Brain microvascular endothelial cell (primary cell): ENCODE measurements around the gene DDB1.

Experiments
- DNase-seq: peaks from one replicate; pipeline ENCODE4 v3.0.0-alpha.2; 2020
- H3K27ac ChIP-seq: fragments of 250-450 bp; sonication (Bioruptor Pico); 2 replicates; pipeline ENCODE4 v1.5.1; 2020; ENCODE audit warnings: mild to moderate bottlenecking, moderate library complexity
- H3K27me3 ChIP-seq: fragments of 250-450 bp; sonication (Bioruptor Pico); replicated peaks from 2 replicates; pipeline ENCODE4 v1.5.1; 2020; ENCODE audit warnings: mild to moderate bottlenecking
- H3K36me3 ChIP-seq: fragments of 250-450 bp; sonication (Bioruptor Pico); replicated peaks from 2 replicates; pipeline ENCODE4 v1.5.1; 2020; ENCODE audit warnings: mild to moderate bottlenecking
- H3K4me3 ChIP-seq: 2 replicates; pipeline ENCODE4 v1.5.1; 2011; ENCODE audit warnings: low read depth, mild to moderate bottlenecking, control low read depth, low read length, moderate library complexity
- in situ Hi-C: cut with HindIII; loops from 2 replicates; pipeline ENCODE4 v1.10.0; 2017; ENCODE audit warnings: low sequenced_read_pairs, low pct_ligation_motif_present
- TF ChIP-seq, protein P1 (sequence below): IDR thresholded peaks from 2 replicates; pipeline ENCODE4 v1.5.1; 2011; ENCODE audit warnings: low read depth, mild to moderate bottlenecking, moderate library complexity, low read length, control low read depth, inconsistent platforms; ENCODE audit errors: missing control alignments

The DDB1 gene

DNA sequence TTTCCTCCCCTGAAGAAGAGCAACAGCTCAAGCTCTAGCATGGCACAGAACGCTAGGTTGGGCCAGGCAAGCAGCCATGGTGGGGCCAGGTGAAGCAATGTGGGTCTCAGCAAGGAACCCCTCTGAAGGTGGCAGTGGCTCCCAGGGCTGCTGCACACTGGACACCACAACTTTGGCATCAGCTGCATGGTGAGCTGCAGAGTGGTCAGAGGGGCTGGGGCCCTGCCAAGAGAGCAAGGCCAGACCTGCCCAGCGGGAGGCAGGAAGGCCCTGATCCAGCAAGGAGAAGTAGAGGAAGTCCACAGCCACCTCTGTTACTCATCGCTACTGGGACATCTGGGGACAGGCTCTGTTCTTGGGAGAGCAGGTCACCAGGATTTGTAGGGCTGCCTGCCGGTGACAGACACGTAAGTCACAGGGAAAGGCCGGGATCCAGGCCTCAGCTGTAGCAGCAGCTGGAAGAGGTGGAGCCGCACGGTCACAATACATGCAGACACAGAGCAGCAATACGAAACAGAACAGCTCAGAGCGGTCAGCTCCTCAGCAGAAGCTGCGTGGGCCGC is 16.4 kb upstream of the DDB1 start:
- no peak for DNase-seq
- in situ Hi-C loops, result no loop called here
- no peak overlapping the region for H3K27ac ChIP-seq
- H3K27me3 ChIP-seq, result no peaks in the 10 kb centered on the region
- H3K4me3 ChIP-seq, result no peak overlapping the region
- peaks cover 37% of the 10 kb centered on the region for H3K36me3 ChIP-seq
- TF ChIP-seq, protein P1, sequence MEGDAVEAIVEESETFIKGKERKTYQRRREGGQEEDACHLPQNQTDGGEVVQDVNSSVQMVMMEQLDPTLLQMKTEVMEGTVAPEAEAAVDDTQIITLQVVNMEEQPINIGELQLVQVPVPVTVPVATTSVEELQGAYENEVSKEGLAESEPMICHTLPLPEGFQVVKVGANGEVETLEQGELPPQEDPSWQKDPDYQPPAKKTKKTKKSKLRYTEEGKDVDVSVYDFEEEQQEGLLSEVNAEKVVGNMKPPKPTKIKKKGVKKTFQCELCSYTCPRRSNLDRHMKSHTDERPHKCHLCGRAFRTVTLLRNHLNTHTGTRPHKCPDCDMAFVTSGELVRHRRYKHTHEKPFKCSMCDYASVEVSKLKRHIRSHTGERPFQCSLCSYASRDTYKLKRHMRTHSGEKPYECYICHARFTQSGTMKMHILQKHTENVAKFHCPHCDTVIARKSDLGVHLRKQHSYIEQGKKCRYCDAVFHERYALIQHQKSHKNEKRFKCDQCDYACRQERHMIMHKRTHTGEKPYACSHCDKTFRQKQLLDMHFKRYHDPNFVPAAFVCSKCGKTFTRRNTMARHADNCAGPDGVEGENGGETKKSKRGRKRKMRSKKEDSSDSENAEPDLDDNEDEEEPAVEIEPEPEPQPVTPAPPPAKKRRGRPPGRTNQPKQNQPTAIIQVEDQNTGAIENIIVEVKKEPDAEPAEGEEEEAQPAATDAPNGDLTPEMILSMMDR, result no peak

DNA sequence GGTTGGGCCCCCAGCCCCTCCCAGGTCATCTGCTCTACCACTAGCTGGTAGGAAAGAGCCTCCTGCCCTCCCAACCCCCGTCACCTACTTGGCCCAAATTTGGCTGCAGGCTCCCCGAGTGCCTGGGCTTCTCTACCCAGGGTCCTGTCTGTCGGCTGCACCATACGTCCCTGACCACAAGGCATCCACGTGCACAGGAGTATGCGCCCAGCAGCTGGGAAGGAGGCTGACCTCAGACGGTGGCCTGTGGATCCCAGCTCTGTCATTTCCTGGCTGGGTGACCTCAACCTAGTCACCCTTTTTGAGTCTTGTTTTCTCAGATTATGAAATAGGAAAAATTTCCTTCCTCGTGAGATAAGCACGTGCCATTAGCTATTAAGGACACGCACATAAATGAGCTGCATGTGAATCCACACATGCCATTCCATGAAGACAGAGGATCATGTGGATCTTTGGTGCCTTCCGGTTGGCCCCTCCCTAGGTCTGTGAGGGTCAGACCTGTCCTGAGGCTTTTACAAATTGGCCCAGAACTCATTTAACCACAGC is 15.1 kb upstream of the DDB1 start:
- in situ Hi-C loops, result no loop called here
- no peaks in the 10 kb centered on the region for H3K27me3 ChIP-seq
- TF ChIP-seq, protein P1, result no peak
- no peak overlapping the region for H3K4me3 ChIP-seq
- H3K27ac ChIP-seq, result no peak overlapping the region
- peaks cover 32% of the 10 kb centered on the region for H3K36me3 ChIP-seq
- DNase-seq, result peak; percentile 31

DNA sequence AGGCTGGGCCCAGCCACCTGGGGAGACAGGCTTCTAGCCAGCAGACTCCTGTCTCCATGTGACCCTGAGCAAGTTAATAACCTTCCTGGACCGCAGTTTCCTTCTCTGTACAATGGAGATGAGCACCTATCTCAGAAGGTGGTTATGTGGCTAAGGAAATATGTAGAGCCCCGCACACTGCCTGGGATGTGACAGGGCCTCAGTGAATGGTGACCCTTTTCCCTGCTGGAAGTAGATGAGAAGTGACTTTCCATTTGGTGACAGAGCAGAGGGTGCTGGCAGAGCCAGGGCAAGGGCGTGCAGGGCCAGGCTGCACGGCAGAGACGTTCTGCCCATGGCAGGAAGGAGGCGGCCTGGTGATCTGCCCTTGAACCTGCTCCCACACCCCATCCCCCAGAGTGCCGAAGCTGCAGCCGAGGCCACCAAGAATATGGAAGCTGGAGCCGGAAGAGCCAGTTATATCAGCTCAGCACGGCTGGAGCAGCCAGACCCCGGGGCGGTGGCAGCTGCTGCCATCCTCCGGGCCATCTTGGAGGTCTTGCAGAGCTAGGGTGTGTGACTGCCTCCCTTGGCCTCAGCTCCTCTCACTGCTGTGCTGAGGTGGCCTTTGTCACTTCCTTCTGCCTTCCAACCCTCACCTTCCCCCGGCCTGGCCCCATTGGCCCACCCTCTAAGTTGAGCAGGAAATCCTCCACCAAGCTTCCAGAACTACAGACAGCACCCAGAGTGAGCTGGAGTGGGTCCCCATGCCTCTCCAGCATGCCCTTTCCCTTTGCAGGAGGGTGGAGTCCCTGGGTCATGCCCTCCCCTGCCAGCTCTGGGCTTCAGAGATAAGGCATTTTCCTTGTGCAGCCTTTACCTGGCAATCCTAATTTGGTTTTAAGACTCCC is 13.3 kb upstream of the DDB1 start:
- DNase-seq, result no peak

DNA sequence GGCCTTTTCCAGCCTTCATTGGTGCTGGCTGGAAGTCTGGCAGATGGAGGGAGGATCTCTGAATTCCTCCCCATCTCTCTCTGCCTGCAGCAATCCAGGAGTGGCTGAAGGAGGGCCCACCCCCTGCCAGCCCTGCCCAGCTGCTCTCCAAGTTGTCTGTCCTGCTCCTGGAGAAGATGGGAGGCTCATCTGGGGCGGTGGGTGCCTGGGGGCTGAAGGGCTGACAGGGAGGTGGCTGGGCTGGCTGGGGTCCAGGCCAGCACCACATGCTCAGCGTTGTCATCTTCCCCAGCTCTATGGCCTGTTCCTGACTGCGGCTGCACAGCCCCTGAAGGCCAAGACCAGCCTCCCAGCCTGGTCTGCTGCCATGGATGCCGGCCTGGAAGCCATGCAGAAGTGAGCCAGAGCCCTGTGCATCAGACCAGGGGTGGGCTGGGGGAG is 12.3 kb upstream of the DDB1 start:
- H3K4me3 ChIP-seq, result no peak overlapping the region
- TF ChIP-seq, protein P1, result no peak
- no peak overlapping the region for H3K27ac ChIP-seq

More for the DNA sequence above, 13.3 kb upstream of the DDB1 start:
- H3K4me3 ChIP-seq, result no peak overlapping the region
- in situ Hi-C loops, result no loop called here
- no peak overlapping the region for H3K27ac ChIP-seq
- TF ChIP-seq, protein P1, result no peak
- no peaks in the 10 kb centered on the region for H3K27me3 ChIP-seq
- peaks cover 20% of the 10 kb centered on the region for H3K36me3 ChIP-seq

DNA sequence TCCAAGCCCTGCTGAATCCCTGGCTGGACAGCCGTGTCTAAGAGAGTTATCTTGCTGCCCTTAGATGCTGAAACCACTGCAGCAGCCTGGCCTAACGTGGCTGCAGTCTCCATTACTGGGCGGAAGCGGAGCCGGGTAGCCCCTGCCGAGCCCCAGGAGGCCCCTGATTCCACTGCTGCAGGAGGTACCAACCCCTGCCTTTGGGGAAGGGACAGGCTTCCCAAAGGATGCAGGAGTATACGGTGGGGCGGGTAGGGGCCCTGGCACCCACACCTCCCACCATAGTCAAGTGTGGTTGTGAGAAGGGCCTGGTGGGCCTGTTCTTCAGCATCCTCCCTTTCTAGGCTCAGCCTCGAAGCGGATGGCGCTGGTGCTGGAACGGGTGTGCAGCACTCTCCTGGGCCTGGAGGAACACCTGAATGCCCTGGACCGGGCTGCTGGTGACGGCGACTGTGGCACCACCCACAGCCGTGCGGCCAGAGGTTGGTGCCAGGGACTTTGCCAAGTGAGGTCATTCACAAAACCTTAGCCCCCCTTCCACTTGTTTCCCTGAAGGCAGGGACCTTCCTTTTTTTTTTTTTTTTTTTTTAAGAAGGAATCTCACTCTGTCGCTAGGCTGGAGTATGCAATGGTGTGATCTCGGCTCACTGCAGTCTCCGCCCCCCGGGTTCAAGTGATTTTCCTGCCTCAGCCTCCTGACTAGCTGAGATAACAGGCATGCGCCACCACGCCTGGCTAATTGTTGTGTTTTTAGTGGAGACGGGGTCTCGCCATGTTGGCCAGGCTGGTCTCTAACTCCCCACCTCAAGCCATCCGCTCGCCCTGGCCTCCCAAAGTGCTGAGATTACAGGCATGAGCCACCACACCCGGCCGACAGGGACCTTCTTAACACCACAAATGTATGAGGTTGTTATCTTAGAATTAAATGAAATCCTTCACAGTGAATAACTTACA is 11.2 kb upstream of the DDB1 start:
- no peak overlapping the region for H3K4me3 ChIP-seq
- no peak for DNase-seq
- in situ Hi-C loops, result no loop called here
- no peak overlapping the region for H3K27ac ChIP-seq
- TF ChIP-seq, protein P1, result no peak
- H3K36me3 ChIP-seq, result peaks cover 5% of the 10 kb centered on the region
- H3K27me3 ChIP-seq, result no peaks in the 10 kb centered on the region

More for the DNA sequence above, 12.3 kb upstream of the DDB1 start:
- in situ Hi-C loops, result no loop called here
- no peak for DNase-seq
- H3K27me3 ChIP-seq, result no peaks in the 10 kb centered on the region
- H3K36me3 ChIP-seq, result peaks cover 14% of the 10 kb centered on the region
